OCI-LY7 (cell line): ENCODE results near the gene EPHX1. TPM values are rescaled to one million over a fixed set of nuclear protein-coding genes. Genes with fewer than 3 reads are reported as not detected.
A peak's percentile ranks its signal among the peaks of the same experiment; 100 is the strongest.

Source experiments
- BruUV-seq: library from RNA; stranded (reverse); fragments of 400-500 nt; replicated peaks from 2 replicates; lab custom pipeline; 2021; lab: Mats Ljungman, UMichigan
- CTCF ChIA-PET: fragments of 300-600 bp; sonication (Branson Sonifier 250); formaldehyde crosslinking; loops from one replicate; lab custom pipeline; 2022; ENCODE audit warnings: antibody characterized with exemption; ENCODE audit not compliant: unreplicated experiment; lab: Charles Lee
- POLR2A ChIA-PET: fragments of 300-600 bp; sonication (Branson Sonifier 250); formaldehyde crosslinking; loops from one replicate; lab custom pipeline; 2022; ENCODE audit warnings: antibody characterized with exemption; lab: Charles Lee
- DNase-seq: peaks from one replicate; pipeline ENCODE4 v3.0.0-alpha.2; 2015; ENCODE audit warnings: low spot score
- H2AFZ ChIP-seq: fragments of 200-600 bp; sonication (generic), shearing (Covaris generic); 2 replicates; pipeline ENCODE4 v1.6.1; 2014; ENCODE audit warnings: mild to moderate bottlenecking, antibody characterized with exemption, low read length, moderate library complexity
- H3K27ac ChIP-seq: fragments of 200-600 bp; sonication (generic); 2 replicates; pipeline ENCODE4 v1.5.1; 2014; ENCODE audit warnings: mixed run types, low read depth, mild to moderate bottlenecking, moderate library complexity, low read length, inconsistent platforms; ENCODE audit not compliant: poor library complexity, severe bottlenecking
- H3K36me3 ChIP-seq: fragments of 200-600 bp; sonication (generic); 2 replicates; pipeline ENCODE4 v1.6.1; 2014; ENCODE audit warnings: mild to moderate bottlenecking, antibody characterized with exemption, low read length, moderate library complexity, mixed read lengths; ENCODE audit not compliant: insufficient read depth
- H3K4me1 ChIP-seq: fragments of 200-600 bp; sonication (generic); 2 replicates; pipeline ENCODE4 v1.5.1; 2014; ENCODE audit warnings: mild to moderate bottlenecking, low read length; ENCODE audit not compliant: insufficient read depth, poor library complexity, severe bottlenecking
- H3K4me2 ChIP-seq: fragments of 200-600 bp; sonication (generic); 2 replicates; pipeline ENCODE4 v1.6.1; 2014; ENCODE audit warnings: mild to moderate bottlenecking, low read length
- H3K4me3 ChIP-seq: fragments of 200-600 bp; sonication (generic); 2 replicates; pipeline ENCODE4 v1.5.1; 2014; ENCODE audit warnings: mild to moderate bottlenecking, low read depth, low read length; ENCODE audit not compliant: poor library complexity, severe bottlenecking
- H3K79me2 ChIP-seq: fragments of 200-600 bp; sonication (generic); 2 replicates; pipeline ENCODE4 v1.6.1; 2016; ENCODE audit warnings: low read depth, mild to moderate bottlenecking, low read length, moderate library complexity, mixed read lengths; ENCODE audit not compliant: insufficient read depth
- H3K9me2 ChIP-seq: fragments of 200-600 bp; sonication (generic); 2 replicates; pipeline ENCODE4 v1.6.1; 2016; ENCODE audit warnings: mild to moderate bottlenecking, low read length, mixed read lengths; ENCODE audit not compliant: insufficient read depth
- H3K9me3 ChIP-seq: fragments of 200-600 bp; sonication (generic); 2 replicates; pipeline ENCODE4 v1.6.1; 2014; ENCODE audit warnings: mild to moderate bottlenecking, mixed run types, low read length, mixed read lengths
- H4K20me1 ChIP-seq: fragments of 200-600 bp; sonication (generic); 2 replicates; pipeline ENCODE4 v1.6.1; 2014; ENCODE audit warnings: mild to moderate bottlenecking, antibody characterized with exemption, low read length, moderate library complexity, mixed read lengths; ENCODE audit not compliant: insufficient read depth
- EZH2phosphoT487 ChIP-seq: fragments of 200-600 bp; sonication (generic); IDR thresholded peaks from 2 replicates; pipeline ENCODE4 v1.6.1; 2018; ENCODE audit warnings: low read depth, borderline replicate concordance, mild to moderate bottlenecking, mixed run types, antibody characterized with exemption, low read length, moderate library complexity, mixed read lengths
- intact Hi-C: fragments of 100-400 bp; cut with micrococcal nuclease; formaldehyde crosslinking; loops from one replicate; pipeline ENCODE4 v1.10.0; 2022; ENCODE audit not compliant: unreplicated experiment
- total RNA-seq, 2 experiments: library from RNA; depleted of rRNA in 1 of 2; stranded (reverse); fragments of >200 nt in 1 of 2; shearing (Covaris generic) in 1 of 2; gene quantifications; 2 replicates each; pipeline ENCODE4 v1.2.3, GENCODE V29; 2014 to 2022
- TF ChIP-seq, protein P1 (sequence below): fragments of 200-600 bp; sonication (generic); conservative IDR thresholded peaks from 2 replicates; pipeline ENCODE4 v1.5.1; 2014; ENCODE audit warnings: mild to moderate bottlenecking, antibody characterized with exemption, low read length, moderate library complexity, mixed read lengths

Gene EPHX1
- total RNA-seq, 2 experiments from 2014 or later, result 0.44 to 1.3 TPM

DNA sequence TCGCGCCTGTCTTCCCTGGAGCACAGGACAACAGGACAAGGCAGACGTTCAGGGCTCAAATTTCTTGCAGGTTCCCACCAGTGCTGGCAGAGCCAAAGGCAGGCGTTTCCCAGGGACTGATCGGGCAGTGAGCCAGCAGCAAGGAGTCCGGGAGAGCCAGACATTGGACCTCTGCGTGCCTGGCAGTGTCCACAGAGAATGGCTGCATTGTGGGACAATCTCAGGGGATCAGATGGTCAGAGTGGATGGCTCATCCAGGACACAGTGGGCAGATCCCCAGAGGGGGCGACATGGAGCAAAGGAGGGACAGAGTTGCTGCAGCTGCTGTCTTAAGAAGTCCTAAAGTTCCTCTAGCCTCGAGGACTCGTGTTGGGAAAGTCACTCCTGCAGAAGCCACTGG lies 67.7 kb downstream of the EPHX1 start:
- no peaks in the 10 kb centered on the region for H3K79me2 ChIP-seq
- H3K4me1 ChIP-seq, result peaks cover 39% of the 10 kb centered on the region
- H3K9me2 ChIP-seq, result no peaks in the 10 kb centered on the region
- ChIA-PET POLR2A (interaction anchor here (0.7 to 1.3 kb wide), 3 partner anchors 20 to 66 kb away, joined by 3 read pairs; partner anchors contain the start of gene PYCR2), CTCF (no interaction called here)
- H4K20me1 ChIP-seq, result no peaks in the 10 kb centered on the region
- peak; percentile 55 for DNase-seq
- no peak for TF ChIP-seq EZH2phosphoT487
- TF ChIP-seq, protein P1, sequence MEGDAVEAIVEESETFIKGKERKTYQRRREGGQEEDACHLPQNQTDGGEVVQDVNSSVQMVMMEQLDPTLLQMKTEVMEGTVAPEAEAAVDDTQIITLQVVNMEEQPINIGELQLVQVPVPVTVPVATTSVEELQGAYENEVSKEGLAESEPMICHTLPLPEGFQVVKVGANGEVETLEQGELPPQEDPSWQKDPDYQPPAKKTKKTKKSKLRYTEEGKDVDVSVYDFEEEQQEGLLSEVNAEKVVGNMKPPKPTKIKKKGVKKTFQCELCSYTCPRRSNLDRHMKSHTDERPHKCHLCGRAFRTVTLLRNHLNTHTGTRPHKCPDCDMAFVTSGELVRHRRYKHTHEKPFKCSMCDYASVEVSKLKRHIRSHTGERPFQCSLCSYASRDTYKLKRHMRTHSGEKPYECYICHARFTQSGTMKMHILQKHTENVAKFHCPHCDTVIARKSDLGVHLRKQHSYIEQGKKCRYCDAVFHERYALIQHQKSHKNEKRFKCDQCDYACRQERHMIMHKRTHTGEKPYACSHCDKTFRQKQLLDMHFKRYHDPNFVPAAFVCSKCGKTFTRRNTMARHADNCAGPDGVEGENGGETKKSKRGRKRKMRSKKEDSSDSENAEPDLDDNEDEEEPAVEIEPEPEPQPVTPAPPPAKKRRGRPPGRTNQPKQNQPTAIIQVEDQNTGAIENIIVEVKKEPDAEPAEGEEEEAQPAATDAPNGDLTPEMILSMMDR, result peak; percentile 78
- no peaks in the 10 kb centered on the region for H3K9me3 ChIP-seq
- H3K36me3 ChIP-seq, result peaks cover 24% of the 10 kb centered on the region; the same call in 1 of the 2 replicates
- no peak overlapping the region for H3K4me2 ChIP-seq
- intact Hi-C loops, result no loop called here
- no peak overlapping the region for H3K27ac ChIP-seq
- no peak overlapping the region for H2AFZ ChIP-seq
- BruUV-seq, result no TSS peak
- no peak overlapping the region for H3K4me3 ChIP-seq

DNA sequence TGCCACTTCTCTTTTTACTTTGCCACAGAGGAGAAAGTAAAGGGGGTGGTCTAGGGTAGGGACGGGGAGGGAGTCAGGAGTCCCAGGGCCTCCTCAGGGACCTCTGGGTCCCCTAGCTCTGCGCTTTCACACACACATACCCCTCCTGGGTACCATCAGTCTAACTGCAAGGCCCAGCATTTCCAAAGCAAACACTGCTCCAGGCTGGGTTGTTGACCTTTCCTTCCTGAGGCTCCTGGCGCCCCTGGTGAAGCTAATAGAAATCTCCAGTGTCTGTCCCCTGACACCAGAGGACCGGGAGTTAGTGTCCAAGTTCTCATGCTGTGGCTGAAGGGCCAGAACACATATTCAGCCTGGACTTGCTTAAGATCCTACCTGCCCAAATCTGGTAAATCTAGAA lies 68.4 kb downstream of the EPHX1 start:
- no TSS peak for BruUV-seq
- no peak for DNase-seq
- Histone ChIP-seq H2AFZ (no peak overlapping the region), H3K9me2 (no peaks in the 10 kb centered on the region), H3K4me1 (peaks cover 46% of the 10 kb centered on the region), H3K36me3 (peaks cover 19% of the 10 kb centered on the region; the same call in 1 of the 2 replicates), H3K79me2 (no peaks in the 10 kb centered on the region), H3K4me3 (no peak overlapping the region), H3K4me2 (no peak overlapping the region), H4K20me1 (no peaks in the 10 kb centered on the region), H3K9me3 (no peaks in the 10 kb centered on the region), H3K27ac (no peak overlapping the region)
- TF ChIP-seq, protein P1, result no peak
- no peak for TF ChIP-seq EZH2phosphoT487
- intact Hi-C loops, result no loop called here
- CTCF ChIA-PET, result interaction anchor here (0.5 to 0.7 kb wide), 2 partner anchors 92 to 396 kb away, joined by 3 to 4 read pairs; no protein-coding TSS in a partner anchor
- POLR2A ChIA-PET, result interaction anchor here (1.1 to 1.3 kb wide), 2 partner anchors 19 to 45 kb away, joined by 3 read pairs; partner anchors contain the start of gene PYCR2
